Kidney (tissue), 14 donors: ENCODE measurements around the gene HAPSTR1. TPM values are rescaled to one million over a fixed set of nuclear protein-coding genes. Genes with fewer than 3 reads are reported as not detected.

ENCODE experiments used
- DNase-seq, 5 donors: peaks; one replicate each; pipeline ENCODE4 v3.0.0-alpha.2; 2013 to 2020
- FAIRE-seq: peaks from 2 replicates; lab custom pipeline; 2012; peaks lifted over from hg19 to GRCh38; lab: Jason Lieb, UNC
- H3K27ac ChIP-seq, 2 donors: one replicate each; pipeline ENCODE4 v1.7.0; 2013; ENCODE audit warnings: low read depth in 2 of 2, low read length in 2 of 2, inconsistent platforms in 1 of 2
- H3K27me3 ChIP-seq: one replicate; pipeline ENCODE4 v1.7.1; 2013; ENCODE audit warnings: low read length, inconsistent platforms; ENCODE audit not compliant: control insufficient read depth, insufficient read depth
- H3K36me3 ChIP-seq, 3 donors: one replicate each; pipeline versions ENCODE4 v1.7.0 to v1.7.1; 2013; ENCODE audit warnings: low read length in 3 of 3, control low read depth in 1 of 3, inconsistent platforms in 1 of 3; ENCODE audit not compliant: insufficient read depth in 3 of 3, control insufficient read depth in 2 of 3
- H3K4me1 ChIP-seq, 3 donors: one replicate each; pipeline versions ENCODE4 v1.7.0 to v1.7.1; 2013; ENCODE audit warnings: low read length in 3 of 3, inconsistent platforms in 1 of 3, low read depth in 1 of 3; ENCODE audit not compliant: control insufficient read depth in 2 of 3, insufficient read depth in 2 of 3
- H3K4me3 ChIP-seq, 3 donors: one replicate each; pipeline versions ENCODE4 v1.7.0 to v1.8.1; 2013; ENCODE audit warnings: low read length in 3 of 3, control low read depth in 1 of 3, inconsistent platforms in 1 of 3
- H3K9ac ChIP-seq, 3 donors: one replicate each; pipeline versions ENCODE4 v1.7.0 to v1.7.1; 2013; ENCODE audit warnings: low read length in 3 of 3, control low read depth in 1 of 3, inconsistent platforms in 1 of 3
- H3K9me3 ChIP-seq, 3 donors: one replicate each; pipeline versions ENCODE4 v1.7.0 to v1.7.1; 2013; ENCODE audit warnings: low read length in 3 of 3, control low read depth in 1 of 3, inconsistent platforms in 1 of 3; ENCODE audit not compliant: control insufficient read depth in 2 of 3, insufficient read depth in 1 of 3
- intact Hi-C: fragments of 100-400 bp; cut with DNase I; formaldehyde crosslinking; loops from one replicate; pipeline ENCODE4 v1.11.1; 2022
- polyA plus RNA-seq: library from polyadenylated mRNA; stranded (reverse); fragments of 350-450 nt; fragmentation: Illumina TruSeq; extraction: RNeasy Lipid Tissue Mini Kit (QIAGEN cat#74804); gene quantifications from one replicate; pipeline ENCODE4 v1.2.3, GENCODE V29; 2014; ENCODE audit warnings: low read depth, low replicate concordance; ENCODE audit not compliant: insufficient read depth
- total RNA-seq: library from RNA; stranded (reverse); fragmentation: NEBNext Ultra II Directional; extraction: Animal tissue kit (Norgen Biotek cat#: 25700); gene quantifications from one replicate; pipeline ENCODE4 v1.2.1, GENCODE V29; 2021
- TF ChIP-seq, protein P1 (sequence below): IDR thresholded peaks from 3 replicates; pipeline ENCODE4 v1.5.1; 2012; ENCODE audit warnings: mild to moderate bottlenecking, moderate library complexity, borderline replicate concordance; ENCODE audit not compliant: insufficient read depth; ENCODE audit errors: extremely low read depth
- donor health status: control.
- donor health status: control.
- donor health status: control.
- donor health status: control.
- donor health status: control.
- donor health status: DM: yes; HTN: yes; CAD: no.
- donor health status: Normal renal cell carcinoma (clear cell type).

HAPSTR1 gene
- total and polyA plus RNA-seq, 2 donors from 2014 or later: 14.7 to 77.0 TPM

DNA sequence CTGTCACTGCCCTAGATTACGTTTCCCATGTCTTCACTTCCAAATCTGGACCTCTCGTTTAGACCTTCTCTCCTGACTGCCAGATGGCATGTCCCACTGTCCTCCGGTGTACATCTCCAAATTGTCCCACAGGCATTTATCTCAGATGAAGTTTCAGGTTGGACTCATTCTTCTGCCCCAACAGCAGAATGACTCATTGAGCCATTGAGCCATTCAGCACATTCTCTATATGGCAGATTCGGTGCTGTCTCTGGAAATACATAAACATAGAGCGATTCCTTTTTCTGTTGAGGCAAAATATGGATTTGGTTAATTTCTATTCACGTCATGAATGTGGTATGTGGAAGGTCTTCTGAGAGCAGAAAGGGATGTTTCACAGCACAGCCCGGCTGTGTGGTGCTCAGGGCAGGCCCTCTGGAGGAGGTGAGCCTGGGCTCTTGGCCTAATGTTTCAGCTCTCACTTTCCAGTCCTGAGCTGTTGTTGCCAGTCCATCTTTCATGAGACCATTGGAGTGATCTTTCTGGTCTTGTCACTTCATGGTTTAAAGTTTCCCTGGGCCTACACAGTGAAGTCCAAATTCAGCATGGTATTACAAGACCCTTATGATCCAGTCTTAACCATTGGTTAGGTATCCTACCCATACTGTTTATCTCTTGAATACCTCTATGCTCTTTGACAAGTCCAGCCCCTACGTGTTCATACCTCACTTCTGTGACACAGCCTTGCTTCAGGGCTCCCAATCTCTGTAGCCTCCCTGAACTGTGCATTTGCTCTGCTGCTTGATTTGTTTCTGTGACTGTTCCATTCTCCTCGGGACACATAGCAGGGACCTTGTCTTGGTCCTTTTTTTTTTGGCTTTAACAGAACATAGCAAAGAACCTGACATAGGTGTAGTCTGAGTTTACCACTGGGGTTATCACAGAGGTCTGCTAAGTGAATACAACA lies 15.9 kb downstream of the HAPSTR1 start:
- Histone ChIP-seq H3K36me3 (peaks cover 19 to 45% (median 24%) of the 10 kb centered on the region in 3 donors), H3K4me3 (no peak overlapping the region), H3K4me1 (peaks cover under 1 to 32% (median 25%) of the 10 kb centered on the region in 3 donors), H3K9ac (no peak overlapping the region), H3K9me3 (no peaks in the 10 kb centered on the region), H3K27me3 (no peaks in the 10 kb centered on the region), H3K27ac (no peak overlapping the region)
- intact Hi-C loops: no loop called here
- FAIRE-seq: no peak
- DNase-seq: no peak
- TF ChIP-seq, protein P1, sequence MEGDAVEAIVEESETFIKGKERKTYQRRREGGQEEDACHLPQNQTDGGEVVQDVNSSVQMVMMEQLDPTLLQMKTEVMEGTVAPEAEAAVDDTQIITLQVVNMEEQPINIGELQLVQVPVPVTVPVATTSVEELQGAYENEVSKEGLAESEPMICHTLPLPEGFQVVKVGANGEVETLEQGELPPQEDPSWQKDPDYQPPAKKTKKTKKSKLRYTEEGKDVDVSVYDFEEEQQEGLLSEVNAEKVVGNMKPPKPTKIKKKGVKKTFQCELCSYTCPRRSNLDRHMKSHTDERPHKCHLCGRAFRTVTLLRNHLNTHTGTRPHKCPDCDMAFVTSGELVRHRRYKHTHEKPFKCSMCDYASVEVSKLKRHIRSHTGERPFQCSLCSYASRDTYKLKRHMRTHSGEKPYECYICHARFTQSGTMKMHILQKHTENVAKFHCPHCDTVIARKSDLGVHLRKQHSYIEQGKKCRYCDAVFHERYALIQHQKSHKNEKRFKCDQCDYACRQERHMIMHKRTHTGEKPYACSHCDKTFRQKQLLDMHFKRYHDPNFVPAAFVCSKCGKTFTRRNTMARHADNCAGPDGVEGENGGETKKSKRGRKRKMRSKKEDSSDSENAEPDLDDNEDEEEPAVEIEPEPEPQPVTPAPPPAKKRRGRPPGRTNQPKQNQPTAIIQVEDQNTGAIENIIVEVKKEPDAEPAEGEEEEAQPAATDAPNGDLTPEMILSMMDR: no peak

DNA sequence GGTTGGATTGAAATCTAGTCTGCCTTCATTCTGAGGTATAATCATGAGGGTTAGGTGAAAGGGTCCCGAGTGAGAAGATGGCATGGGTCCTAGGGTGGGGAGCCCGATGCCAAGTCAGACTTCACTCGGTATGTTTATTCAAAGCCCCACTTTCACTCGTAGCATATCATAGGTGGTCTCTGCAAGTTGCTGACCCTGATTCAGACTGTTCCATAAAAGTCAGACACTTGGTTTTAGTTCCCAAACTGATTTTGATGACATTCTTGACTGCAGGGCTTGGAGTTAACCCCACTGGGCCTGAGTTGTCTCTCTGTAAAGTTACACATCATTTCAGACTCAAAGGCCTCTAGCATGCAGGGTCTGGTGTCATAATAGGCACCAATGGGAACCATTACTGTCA lies 17.8 kb downstream of the HAPSTR1 start:
- FAIRE-seq (no peak), DNase-seq (no peak)
- TF ChIP-seq, protein P1: no peak
- H3K4me1 ChIP-seq: peaks cover 3 to 29% (median 24%) of the 10 kb centered on the region in 3 donors
- no peaks in the 10 kb centered on the region for H3K9me3 ChIP-seq
- intact Hi-C loops: no loop called here
- no peak overlapping the region for H3K27ac ChIP-seq
- H3K4me3 ChIP-seq: peak overlapping the region in 1 of 3 donors; percentile 4
- no peaks in the 10 kb centered on the region for H3K27me3 ChIP-seq
- peaks cover 13 to 30% (median 13%) of the 10 kb centered on the region in 3 donors for H3K36me3 ChIP-seq
- H3K9ac ChIP-seq: no peak overlapping the region

DNA sequence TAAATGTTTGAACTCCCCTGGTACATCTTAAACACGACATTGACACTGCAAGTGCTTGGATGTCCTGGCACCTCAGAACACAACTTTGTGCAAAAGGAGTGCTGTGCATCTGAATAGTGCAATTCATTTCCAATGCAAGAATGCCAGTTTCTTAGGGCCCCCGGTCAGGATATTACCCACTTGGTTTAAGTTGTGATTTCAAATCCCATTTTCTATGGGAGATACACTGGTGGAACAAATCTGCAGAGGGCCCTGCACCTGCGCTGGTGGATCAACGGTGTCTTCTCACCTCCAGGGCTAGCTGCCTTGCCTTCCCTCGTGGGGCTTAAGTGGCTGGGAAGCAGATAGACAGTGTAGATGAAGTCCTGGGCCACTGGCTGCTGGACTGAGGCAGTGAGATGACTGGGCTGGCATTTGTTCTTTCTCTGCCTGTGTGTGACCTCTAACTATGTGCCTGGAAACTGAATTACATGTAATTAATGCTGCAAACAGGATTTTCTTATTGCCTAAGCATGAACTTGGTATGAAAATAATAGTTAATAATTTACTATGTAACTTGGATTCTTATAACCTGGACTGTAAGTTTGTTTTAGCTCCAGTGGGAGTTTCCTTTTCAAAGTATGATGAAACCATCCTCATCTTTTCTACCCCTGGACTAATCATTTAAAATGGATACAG lies 20.9 kb downstream of the HAPSTR1 start:
- no peak overlapping the region for H3K27ac ChIP-seq
- H3K9me3 ChIP-seq: no peaks in the 10 kb centered on the region
- H3K36me3 ChIP-seq: peaks cover 11 to 19% (median 13%) of the 10 kb centered on the region in 3 donors
- intact Hi-C loops: no loop called here
- no peaks in the 10 kb centered on the region for H3K27me3 ChIP-seq
- TF ChIP-seq, protein P1: no peak
- H3K9ac ChIP-seq: no peak overlapping the region
- H3K4me1 ChIP-seq: peaks cover 3 to 26% (median 21%) of the 10 kb centered on the region in 3 donors
- FAIRE-seq: no peak
- no peak for DNase-seq
- peak overlapping the region in 1 of 3 donors; percentile 15 for H3K4me3 ChIP-seq
